ENCODE data around the gene PDE2A. TPM values are rescaled to one million over a fixed set of nuclear protein-coding genes. Genes with fewer than 3 reads are reported as not detected.

The PDE2A gene
- total RNA-seq, 1 donor from 2014 or later: 0.82 TPM

DNA sequence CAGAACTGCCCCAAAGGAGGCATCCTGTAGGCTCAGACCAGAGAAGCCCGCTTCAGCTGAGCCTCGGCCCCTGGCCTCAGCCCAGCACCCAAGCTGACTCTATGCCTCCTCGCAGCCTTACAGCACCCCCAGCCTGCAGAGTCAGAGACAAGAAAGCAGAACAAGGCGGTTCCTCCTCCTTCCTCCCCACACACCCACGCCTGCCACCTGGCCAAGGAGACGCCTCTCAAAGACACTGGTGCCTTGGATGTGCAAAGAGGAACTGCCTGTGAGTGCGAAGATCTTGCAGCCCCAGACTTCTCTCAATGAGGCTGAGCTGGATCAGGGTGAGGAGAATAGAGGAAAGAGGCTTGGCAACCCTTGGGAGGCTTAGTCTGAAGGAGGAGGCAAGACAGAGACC, 60.2 kb downstream of the PDE2A start:
- H4K20me1 ChIP-seq (ENCODE audit: insufficient read depth, low read length): no peaks in the 10 kb centered on the region
- H3K9ac ChIP-seq (ENCODE audit: low read length): no peak overlapping the region
- peaks cover 2% of the 10 kb centered on the region for H3K9me3 Mint-ChIP-seq (ENCODE audit: unreplicated experiment)
- H3K9me3 ChIP-seq (ENCODE audit: insufficient read depth, low read depth, low read length): no peaks in the 10 kb centered on the region
- FAIRE-seq (no peak), DNase-seq (ENCODE audit: low read depth) (no peak)
- H2AFZ ChIP-seq (ENCODE audit: low read depth, low read length): no peak overlapping the region
- H3K36me3 ChIP-seq (ENCODE audit: insufficient read depth, low read length): no peaks in the 10 kb centered on the region
- no peak overlapping the region for H3K4me3 Mint-ChIP-seq (ENCODE audit: unreplicated experiment)
- H3K27me3 Mint-ChIP-seq (ENCODE audit: low read depth, unreplicated experiment): peaks cover 81% of the 10 kb centered on the region
- no peaks in the 10 kb centered on the region for H3K36me3 Mint-ChIP-seq (ENCODE audit: low read depth, unreplicated experiment)
- no peak overlapping the region for H3K4me2 ChIP-seq (ENCODE audit: low read length)
- TF ChIP-seq, protein P1, sequence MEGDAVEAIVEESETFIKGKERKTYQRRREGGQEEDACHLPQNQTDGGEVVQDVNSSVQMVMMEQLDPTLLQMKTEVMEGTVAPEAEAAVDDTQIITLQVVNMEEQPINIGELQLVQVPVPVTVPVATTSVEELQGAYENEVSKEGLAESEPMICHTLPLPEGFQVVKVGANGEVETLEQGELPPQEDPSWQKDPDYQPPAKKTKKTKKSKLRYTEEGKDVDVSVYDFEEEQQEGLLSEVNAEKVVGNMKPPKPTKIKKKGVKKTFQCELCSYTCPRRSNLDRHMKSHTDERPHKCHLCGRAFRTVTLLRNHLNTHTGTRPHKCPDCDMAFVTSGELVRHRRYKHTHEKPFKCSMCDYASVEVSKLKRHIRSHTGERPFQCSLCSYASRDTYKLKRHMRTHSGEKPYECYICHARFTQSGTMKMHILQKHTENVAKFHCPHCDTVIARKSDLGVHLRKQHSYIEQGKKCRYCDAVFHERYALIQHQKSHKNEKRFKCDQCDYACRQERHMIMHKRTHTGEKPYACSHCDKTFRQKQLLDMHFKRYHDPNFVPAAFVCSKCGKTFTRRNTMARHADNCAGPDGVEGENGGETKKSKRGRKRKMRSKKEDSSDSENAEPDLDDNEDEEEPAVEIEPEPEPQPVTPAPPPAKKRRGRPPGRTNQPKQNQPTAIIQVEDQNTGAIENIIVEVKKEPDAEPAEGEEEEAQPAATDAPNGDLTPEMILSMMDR (IDR thresholded peaks at IDR 0.05; ENCODE audit: insufficient read depth, low read depth, low read length): no peak
- TF ChIP-seq EZH2 (IDR thresholded peaks at IDR 0.05; ENCODE audit: insufficient read depth, low read length): no peak
- no peak overlapping the region for H3K27ac ChIP-seq (ENCODE audit: low read depth, low read length)
- no peak overlapping the region for H3K4me3 ChIP-seq (ENCODE audit: insufficient read depth, low read depth, low read length)
- no peaks in the 10 kb centered on the region for H3K4me1 ChIP-seq (ENCODE audit: insufficient read depth, low read length)
- peaks cover 24% of the 10 kb centered on the region for H3K27me3 ChIP-seq (ENCODE audit: insufficient read depth, low read length)
- no peaks in the 10 kb centered on the region for H3K79me2 ChIP-seq (ENCODE audit: insufficient read depth, low read length)
- peaks cover 5% of the 10 kb centered on the region for H3K4me1 Mint-ChIP-seq (ENCODE audit: low read depth, unreplicated experiment)
- no peak overlapping the region for H3K27ac Mint-ChIP-seq (ENCODE audit: unreplicated experiment)

DNA sequence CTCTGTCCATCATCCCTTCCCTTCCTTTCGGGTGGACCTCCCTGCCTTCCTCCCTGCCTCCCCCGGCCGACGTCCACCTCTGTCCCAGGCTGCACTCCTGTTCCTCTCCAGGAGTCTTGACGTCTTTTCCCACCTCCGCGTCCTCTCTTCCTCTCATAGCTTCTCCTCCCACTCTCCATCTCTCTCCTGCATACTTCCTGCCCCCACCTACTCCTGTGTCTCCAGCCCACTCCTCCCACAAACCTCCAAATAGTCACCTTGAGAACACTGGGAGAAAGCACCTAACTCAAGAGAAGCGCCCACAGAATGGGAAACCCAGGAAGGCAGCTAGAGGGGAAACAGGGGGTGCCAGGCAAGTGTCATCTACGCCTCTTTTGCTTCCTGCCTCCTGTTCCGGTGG, 60.8 kb downstream of the PDE2A start:
- H3K4me1 ChIP-seq (ENCODE audit: insufficient read depth, low read length): no peaks in the 10 kb centered on the region
- no peak for TF ChIP-seq EZH2 (IDR thresholded peaks at IDR 0.05; ENCODE audit: insufficient read depth, low read length)
- TF ChIP-seq, protein P1 (IDR thresholded peaks at IDR 0.05; ENCODE audit: insufficient read depth, low read depth, low read length): no peak
- FAIRE-seq: no peak

DNA sequence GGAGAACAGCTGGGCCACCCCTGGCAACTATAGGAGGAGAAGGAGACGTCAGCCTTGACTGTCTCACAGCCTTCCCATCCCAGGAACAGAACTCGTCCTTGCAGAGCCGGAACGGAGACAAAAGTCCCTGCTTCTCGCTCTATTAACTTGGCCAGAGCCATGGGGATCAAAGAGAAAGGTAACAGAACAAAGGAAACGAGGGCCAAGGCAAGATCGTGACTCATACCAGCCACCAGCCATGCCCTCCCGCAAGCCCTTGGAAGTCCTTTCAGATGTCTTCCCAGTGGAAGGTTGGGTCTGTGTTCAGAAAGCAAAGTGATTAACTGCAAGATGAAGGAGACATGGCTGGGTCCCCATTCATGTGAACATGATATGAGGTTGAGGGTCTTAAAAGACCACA, 64.7 kb downstream of the PDE2A start:
- FAIRE-seq (no peak), DNase-seq (ENCODE audit: low read depth) (no peak)
- no peaks in the 10 kb centered on the region for H4K20me1 ChIP-seq (ENCODE audit: insufficient read depth, low read length)
- H3K27me3 ChIP-seq (ENCODE audit: insufficient read depth, low read length): peaks cover 21% of the 10 kb centered on the region
- no peaks in the 10 kb centered on the region for H3K9me3 ChIP-seq (ENCODE audit: insufficient read depth, low read depth, low read length)
- no peak overlapping the region for H3K27ac ChIP-seq (ENCODE audit: low read depth, low read length)
- no peaks in the 10 kb centered on the region for H3K79me2 ChIP-seq (ENCODE audit: insufficient read depth, low read length)
- no peak overlapping the region for H3K27ac Mint-ChIP-seq (ENCODE audit: unreplicated experiment)
- H3K9me3 Mint-ChIP-seq (ENCODE audit: unreplicated experiment): peaks cover 2% of the 10 kb centered on the region
- H3K4me1 ChIP-seq (ENCODE audit: insufficient read depth, low read length): no peaks in the 10 kb centered on the region
- H3K27me3 Mint-ChIP-seq (ENCODE audit: low read depth, unreplicated experiment): peaks cover 89% of the 10 kb centered on the region
- no peak overlapping the region for H3K9ac ChIP-seq (ENCODE audit: low read length)
- no peak overlapping the region for H2AFZ ChIP-seq (ENCODE audit: low read depth, low read length)
- peaks cover 2% of the 10 kb centered on the region for H3K36me3 Mint-ChIP-seq (ENCODE audit: low read depth, unreplicated experiment)
- no peak overlapping the region for H3K4me3 ChIP-seq (ENCODE audit: insufficient read depth, low read depth, low read length)
- peaks cover 2% of the 10 kb centered on the region for H3K4me1 Mint-ChIP-seq (ENCODE audit: low read depth, unreplicated experiment)
- H3K36me3 ChIP-seq (ENCODE audit: insufficient read depth, low read length): no peaks in the 10 kb centered on the region
- no peak overlapping the region for H3K4me3 Mint-ChIP-seq (ENCODE audit: unreplicated experiment)
- TF ChIP-seq EZH2 (IDR thresholded peaks at IDR 0.05; ENCODE audit: insufficient read depth, low read length): no peak
- TF ChIP-seq, protein P1 (IDR thresholded peaks at IDR 0.05; ENCODE audit: insufficient read depth, low read depth, low read length): no peak
- H3K4me2 ChIP-seq (ENCODE audit: low read length): no peak overlapping the region

More for the DNA sequence above, 60.8 kb downstream of the PDE2A start:
- DNase-seq (ENCODE audit: low read depth): no peak
- H3K36me3 ChIP-seq (ENCODE audit: insufficient read depth, low read length): no peaks in the 10 kb centered on the region
- H3K36me3 Mint-ChIP-seq (ENCODE audit: low read depth, unreplicated experiment): no peaks in the 10 kb centered on the region
- peaks cover 81% of the 10 kb centered on the region for H3K27me3 Mint-ChIP-seq (ENCODE audit: low read depth, unreplicated experiment)
- no peak overlapping the region for H3K9ac ChIP-seq (ENCODE audit: low read length)
- H3K4me3 Mint-ChIP-seq (ENCODE audit: unreplicated experiment): no peak overlapping the region
- no peaks in the 10 kb centered on the region for H3K79me2 ChIP-seq (ENCODE audit: insufficient read depth, low read length)
- no peak overlapping the region for H2AFZ ChIP-seq (ENCODE audit: low read depth, low read length)
- no peak overlapping the region for H3K27ac ChIP-seq (ENCODE audit: low read depth, low read length)
- H3K27ac Mint-ChIP-seq (ENCODE audit: unreplicated experiment): no peak overlapping the region
- H3K27me3 ChIP-seq (ENCODE audit: insufficient read depth, low read length): peaks cover 22% of the 10 kb centered on the region
- H3K9me3 Mint-ChIP-seq (ENCODE audit: unreplicated experiment): peaks cover 2% of the 10 kb centered on the region
- H3K4me1 Mint-ChIP-seq (ENCODE audit: low read depth, unreplicated experiment): peaks cover 5% of the 10 kb centered on the region
- no peaks in the 10 kb centered on the region for H4K20me1 ChIP-seq (ENCODE audit: insufficient read depth, low read length)
- H3K9me3 ChIP-seq (ENCODE audit: insufficient read depth, low read depth, low read length): no peaks in the 10 kb centered on the region
- H3K4me3 ChIP-seq (ENCODE audit: insufficient read depth, low read depth, low read length): no peak overlapping the region
- no peak overlapping the region for H3K4me2 ChIP-seq (ENCODE audit: low read length)

All from astrocyte (in vitro differentiated cells and primary cell).